Measurements from ENCODE around the gene ZNF112. TPM values are rescaled to one million over a fixed set of nuclear protein-coding genes. Genes with fewer than 3 reads are reported as not detected.
"Not testable (repeated sequence)": the region's sequence is repeated elsewhere in the genome, so short reads cannot be mapped to it uniquely, and the experiment has no call there.

ZNF112 gene
- not detected for polyA plus RNA-seq

DNA sequence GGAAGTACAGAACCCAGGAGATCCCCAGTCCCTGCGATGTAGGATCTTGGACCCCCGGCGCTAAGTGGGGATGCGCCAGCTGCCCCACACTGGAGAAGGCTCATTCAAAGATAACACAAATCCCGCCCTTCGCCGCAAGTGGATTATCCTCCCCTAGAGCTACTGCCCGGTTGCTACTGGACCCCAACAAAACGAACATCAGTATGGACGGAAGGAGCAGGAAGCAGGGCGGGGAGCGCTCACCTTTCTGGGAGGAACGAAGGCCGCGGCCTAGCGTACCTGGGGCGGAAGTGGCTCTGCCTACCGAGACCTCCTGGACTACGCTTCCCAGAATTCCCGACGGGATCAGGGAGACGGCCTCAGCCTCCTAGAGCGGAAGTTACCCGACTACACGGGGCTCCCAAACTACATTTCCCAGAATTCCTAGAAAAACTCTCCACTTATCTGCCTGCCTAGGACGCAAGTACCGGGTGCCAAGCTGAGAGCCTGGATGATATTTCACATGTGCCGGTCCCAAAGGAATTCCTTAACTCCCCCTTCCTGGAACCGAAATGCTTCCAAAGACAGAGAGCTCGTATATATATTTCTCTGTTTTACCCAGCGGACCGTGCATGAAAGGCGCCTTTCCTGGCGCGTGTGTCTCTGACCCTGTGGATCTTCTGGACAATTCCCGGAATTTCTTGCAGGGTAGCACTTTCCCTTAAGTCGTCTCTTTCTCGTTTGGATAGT, at the start of gene ZNF112:
ZNF112 (minus strand) TSS at position 298 of the 729 bp plus-strand sequence. CDS start 16,141 bp downstream, outside the sequence.
- Mint-ChIP-seq H3K27me3 (peaks cover 2% of the 10 kb centered on the region), H3K36me3 (no peaks in the 10 kb centered on the region), H3K4me1 (no peaks in the 10 kb centered on the region), H3K27ac (no peak within 1 kb of the TSS), H3K9me3 (peaks cover 24 to 38% (median 38%) of the 10 kb centered on the region in 3 donors), H3K4me3 (peak within 1 kb of the TSS in 3 of 4 donors; percentile 41 to 68 (median 58))

DNA sequence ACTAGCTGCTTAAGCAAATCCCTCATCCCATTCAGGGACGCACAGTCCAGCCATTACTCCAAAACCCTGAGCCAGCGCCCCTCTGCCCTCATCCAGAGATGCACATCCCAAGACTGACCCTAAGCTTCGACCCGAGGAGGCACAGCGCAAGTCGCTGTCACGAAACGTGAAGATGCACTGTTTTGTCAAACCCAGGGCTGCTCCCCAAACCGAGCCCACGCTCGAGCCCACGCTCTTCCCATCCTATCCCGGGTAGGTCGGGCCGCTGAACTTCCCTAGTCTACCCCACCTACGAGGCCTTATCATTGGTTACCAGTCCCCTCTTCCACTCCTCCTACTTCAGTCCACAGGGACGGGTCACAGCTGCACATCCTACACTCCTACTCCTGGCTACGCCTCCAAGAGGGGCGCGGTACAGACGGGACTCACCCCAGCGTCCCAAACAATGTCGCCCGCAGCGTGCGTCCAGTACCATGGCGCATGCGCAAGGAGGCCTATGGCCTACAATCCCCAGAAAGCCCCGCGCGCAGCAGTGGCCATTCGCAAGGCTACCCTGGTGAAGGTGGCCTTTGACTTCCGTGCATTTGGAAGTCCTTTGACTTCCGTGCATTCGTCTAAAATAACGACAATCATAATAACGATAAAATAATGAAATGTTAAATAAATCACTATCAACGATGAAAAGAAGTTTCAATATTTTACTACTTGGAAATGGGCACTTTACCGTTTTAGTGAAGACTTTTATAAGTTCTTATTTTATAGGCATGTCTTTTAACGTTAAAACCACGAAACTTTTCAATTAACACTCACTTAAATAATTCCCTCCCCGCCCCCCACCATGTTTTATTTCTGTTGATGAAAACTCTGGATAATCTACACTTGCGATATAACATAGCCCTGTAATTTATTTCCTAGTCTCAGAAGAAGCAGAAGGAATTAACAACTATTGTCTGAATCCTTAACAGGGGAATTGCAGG, 44.9 kb upstream of the ZNF112 start, which contains the start of gene ZNF285:
ZNF285 (minus strand) TSS at position 470 of the 977 bp plus-strand sequence. CDS start 4,395 bp downstream, outside the sequence.
- H3K36me3 Mint-ChIP-seq = peaks cover 4% of the 10 kb centered on the region
- peak within 1 kb of the TSS; percentile 7 to 95 (median 52) for H3K27ac Mint-ChIP-seq
- peak within 1 kb of the TSS; percentile 87 to 97 (median 94) for H3K4me3 Mint-ChIP-seq
- no peaks in the 10 kb centered on the region for H3K27me3 Mint-ChIP-seq
- H3K4me1 Mint-ChIP-seq = peaks cover 4 to 6% (median 5%) of the 10 kb centered on the region in 3 donors
- H3K9me3 Mint-ChIP-seq = peaks cover 4 to 34% (median 17%) of the 10 kb centered on the region in 3 donors

DNA sequence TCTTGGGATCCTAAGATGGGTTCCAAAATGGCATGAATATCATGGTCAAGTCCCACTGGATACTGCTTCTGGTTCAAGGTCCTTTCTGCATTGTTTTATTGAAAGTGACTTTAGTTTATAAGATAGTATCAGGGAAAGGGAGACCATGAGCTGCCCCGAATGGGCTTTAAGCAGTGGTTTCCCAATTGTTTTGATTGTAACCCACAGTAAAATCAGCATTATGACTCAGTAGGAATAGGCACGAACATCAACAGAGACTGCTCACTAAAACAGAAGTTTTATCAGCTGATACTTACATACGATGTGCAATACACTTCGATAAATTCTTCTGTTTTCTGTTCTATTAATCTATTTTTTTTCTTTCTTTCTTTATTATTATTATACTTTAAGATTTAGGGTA, 32.8 kb upstream of the ZNF112 start:
- not testable (repeated sequence) for H3K27ac Mint-ChIP-seq, H3K4me1 Mint-ChIP-seq, H3K4me3 Mint-ChIP-seq, H3K27me3 Mint-ChIP-seq
- peaks cover 13% of the 10 kb centered on the region for H3K36me3 Mint-ChIP-seq
- peaks cover 24 to 63% (median 33%) of the 10 kb centered on the region in 3 donors for H3K9me3 Mint-ChIP-seq

DNA sequence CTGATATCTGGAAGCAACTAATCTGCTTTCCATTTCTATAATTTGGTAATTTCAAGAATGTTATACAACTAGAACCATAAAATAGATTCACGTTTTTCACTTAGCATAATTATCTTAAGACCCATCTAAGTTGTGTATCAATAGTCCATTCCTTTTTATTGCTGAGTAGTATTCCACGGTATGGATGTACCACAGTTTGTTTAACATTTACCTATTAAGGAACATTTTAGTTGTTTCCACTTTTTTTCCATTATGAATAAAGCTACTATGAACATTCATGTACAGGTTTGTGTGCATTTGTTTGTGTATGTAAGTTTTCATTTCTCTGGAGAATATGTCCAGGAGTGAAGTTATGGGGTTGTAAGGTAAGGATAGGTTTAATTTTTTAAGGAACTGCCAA, 18.3 kb upstream of the ZNF112 start:
- no peak overlapping the region for H3K27ac Mint-ChIP-seq
- H3K9me3 Mint-ChIP-seq = peaks cover 10 to 37% (median 24%) of the 10 kb centered on the region in 3 donors
- H3K4me3 Mint-ChIP-seq = peak overlapping the region in 1 of 4 donors; percentile 55
- no peaks in the 10 kb centered on the region for H3K36me3 Mint-ChIP-seq
- H3K27me3 Mint-ChIP-seq = no peaks in the 10 kb centered on the region
- no peaks in the 10 kb centered on the region for H3K4me1 Mint-ChIP-seq

DNA sequence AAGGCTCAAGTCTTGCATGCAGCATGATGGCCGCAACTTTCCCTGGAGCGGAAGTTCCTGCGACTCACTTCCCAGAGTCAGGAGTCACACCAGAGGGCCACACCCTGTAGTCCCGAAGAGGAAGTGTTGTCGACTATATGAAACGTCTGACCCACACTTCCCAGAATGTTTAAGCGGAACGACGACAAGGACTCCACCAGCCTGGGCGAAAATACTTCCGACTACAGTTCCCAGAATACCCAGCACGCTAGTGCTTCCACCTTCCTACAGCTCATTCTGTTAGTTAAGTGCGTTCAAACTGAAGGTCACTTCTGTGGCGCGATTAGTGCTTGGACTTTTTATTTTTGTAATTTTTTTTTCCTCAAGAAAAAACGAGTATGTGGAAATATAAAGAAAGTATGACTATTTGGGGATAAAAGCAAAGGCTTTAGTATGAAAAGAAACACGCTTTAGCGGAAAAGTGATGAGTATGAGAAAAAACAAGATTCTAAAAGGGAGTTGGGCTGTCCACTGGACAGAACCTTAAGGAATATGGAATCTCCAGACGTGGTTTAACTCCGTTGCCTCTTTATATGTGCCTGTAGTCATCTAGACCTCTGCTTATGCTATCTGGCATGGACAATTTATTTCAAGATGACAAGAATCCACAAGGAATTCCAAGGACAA, 15.5 kb upstream of the ZNF112 start:
- Mint-ChIP-seq H3K27ac (no peak overlapping the region), H3K27me3 (peaks cover 2% of the 10 kb centered on the region), H3K4me3 (no peak overlapping the region), H3K9me3 (peaks cover 9 to 42% (median 18%) of the 10 kb centered on the region in 3 donors), H3K36me3 (peaks cover 3% of the 10 kb centered on the region), H3K4me1 (no peaks in the 10 kb centered on the region)

DNA sequence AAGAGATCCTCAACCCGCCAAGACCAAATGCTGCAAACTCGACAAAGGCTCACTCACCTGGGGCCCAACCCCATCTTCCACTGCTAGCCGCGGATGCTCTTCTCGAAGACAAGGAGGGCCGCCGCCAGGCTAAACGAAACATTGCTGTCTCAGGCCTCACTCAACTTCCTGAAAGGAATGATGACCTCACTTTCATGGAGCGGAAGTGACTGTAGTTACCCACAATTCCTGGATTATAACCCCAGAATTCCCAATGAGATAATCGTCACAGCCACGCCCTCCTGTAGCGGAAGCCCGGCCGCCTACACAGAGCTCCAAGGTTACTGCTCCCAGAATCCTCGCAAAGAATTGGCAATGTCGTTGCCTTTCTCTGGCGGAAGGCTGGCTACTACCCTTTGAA, 10.5 kb upstream of the ZNF112 start:
- Mint-ChIP-seq H3K27me3 (peaks cover 2% of the 10 kb centered on the region), H3K4me3 (no peak overlapping the region), H3K27ac (no peak overlapping the region), H3K9me3 (peaks cover 6 to 38% (median 7%) of the 10 kb centered on the region in 3 donors), H3K4me1 (no peaks in the 10 kb centered on the region), H3K36me3 (peaks cover 3% of the 10 kb centered on the region)

DNA sequence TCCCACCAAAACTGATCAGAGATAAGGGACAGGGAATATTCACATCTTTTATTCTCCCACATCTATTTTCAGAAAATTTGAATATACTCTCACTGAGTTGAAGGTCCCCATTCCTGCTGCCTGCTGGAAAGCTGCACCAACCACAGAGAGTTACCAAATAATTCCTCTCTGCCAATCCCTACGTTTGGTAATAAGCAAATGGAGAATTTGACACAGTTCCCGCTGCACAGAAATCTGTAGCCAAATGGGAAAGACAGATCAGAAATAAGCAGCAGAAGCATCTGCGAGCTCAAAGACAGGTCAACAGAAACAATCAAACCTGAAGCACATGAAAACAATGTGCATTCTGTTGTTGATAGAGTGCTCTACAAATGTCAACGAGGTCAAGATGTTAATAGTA, 9.9 kb downstream of the ZNF112 start:
- Mint-ChIP-seq H3K36me3 (peaks cover 4% of the 10 kb centered on the region), H3K4me1 (peaks cover 0 to 4% (median 0%) of the 10 kb centered on the region in 3 donors), H3K9me3 (peaks cover 1 to 32% (median 30%) of the 10 kb centered on the region in 3 donors), H3K27ac (no peak overlapping the region), H3K27me3 (no peaks in the 10 kb centered on the region), H3K4me3 (no peak overlapping the region)

DNA sequence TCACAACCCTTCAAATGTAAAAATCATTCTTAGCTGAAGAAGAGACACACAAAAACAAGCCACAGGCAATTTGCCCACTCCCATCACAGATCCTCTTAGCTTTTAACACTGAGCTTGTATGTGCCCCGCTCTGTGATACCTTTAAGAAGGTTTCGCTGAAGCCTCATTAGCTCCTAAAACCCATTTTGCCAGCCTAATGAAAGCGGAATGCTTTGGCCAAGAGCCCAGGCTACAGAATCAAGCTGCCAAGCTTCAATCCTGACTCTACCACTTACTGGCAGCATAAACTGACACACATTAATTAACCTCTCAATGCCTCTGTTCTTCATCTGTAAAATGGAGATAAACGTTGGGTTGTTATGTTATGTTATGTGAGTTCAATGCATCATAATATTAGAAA, 10.5 kb downstream of the ZNF112 start:
- H3K27me3 Mint-ChIP-seq = no peaks in the 10 kb centered on the region
- H3K4me1 Mint-ChIP-seq = peaks cover 0 to 4% (median 0%) of the 10 kb centered on the region in 3 donors
- H3K36me3 Mint-ChIP-seq = peaks cover 4% of the 10 kb centered on the region
- no peak overlapping the region for H3K4me3 Mint-ChIP-seq
- peaks cover 1 to 34% (median 28%) of the 10 kb centered on the region in 3 donors for H3K9me3 Mint-ChIP-seq
- no peak overlapping the region for H3K27ac Mint-ChIP-seq

DNA sequence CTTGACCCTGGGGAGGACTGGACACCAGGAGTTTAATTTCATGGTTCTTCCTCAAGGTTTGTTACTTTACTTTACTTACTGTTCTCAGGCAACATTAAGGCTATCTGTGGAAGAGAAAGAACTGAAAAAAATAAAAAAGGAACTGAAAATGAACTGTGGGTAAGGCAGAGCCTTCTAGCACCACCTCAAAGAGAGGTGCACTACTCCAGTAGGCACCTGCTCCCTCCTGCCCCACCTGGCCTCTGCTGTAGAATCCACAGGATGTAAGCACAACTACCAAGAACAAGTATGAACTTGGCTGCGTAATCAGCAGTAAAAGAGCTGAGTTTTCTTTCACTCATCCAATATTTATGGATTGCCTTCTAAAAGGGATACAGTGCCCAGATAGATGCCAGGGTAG, 12.2 kb downstream of the ZNF112 start:
- Mint-ChIP-seq H3K9me3 (peaks cover 1 to 32% (median 21%) of the 10 kb centered on the region in 3 donors), H3K27ac (no peak overlapping the region), H3K36me3 (peaks cover 2% of the 10 kb centered on the region), H3K27me3 (no peaks in the 10 kb centered on the region), H3K4me3 (no peak overlapping the region), H3K4me1 (peaks cover 0 to 4% (median 0%) of the 10 kb centered on the region in 3 donors)

DNA sequence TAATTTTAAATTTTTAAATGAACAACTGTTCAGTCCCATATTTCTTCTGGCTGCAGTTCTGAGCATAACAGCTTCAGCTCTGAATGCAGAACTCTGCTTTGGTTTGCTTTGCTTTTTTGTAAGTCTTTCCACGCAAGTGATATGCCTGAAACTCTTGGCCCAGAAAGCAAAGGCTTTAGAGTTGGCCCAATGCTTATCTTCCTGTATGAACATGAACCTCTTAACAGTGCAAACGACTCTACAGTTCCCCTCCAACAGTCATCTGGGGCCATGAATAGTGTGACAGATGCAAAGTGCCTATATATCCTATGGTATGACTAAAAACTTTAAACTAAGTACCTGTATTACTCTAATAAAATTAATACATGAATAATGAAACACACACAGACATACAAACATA, 14.7 kb downstream of the ZNF112 start:
- no peaks in the 10 kb centered on the region for H3K27me3 Mint-ChIP-seq
- H3K27ac Mint-ChIP-seq = no peak overlapping the region
- no peaks in the 10 kb centered on the region for H3K36me3 Mint-ChIP-seq
- peaks cover 0 to 4% (median 0%) of the 10 kb centered on the region in 3 donors for H3K4me1 Mint-ChIP-seq
- peaks cover 6 to 35% (median 21%) of the 10 kb centered on the region in 3 donors for H3K9me3 Mint-ChIP-seq
- H3K4me3 Mint-ChIP-seq = no peak overlapping the region

DNA sequence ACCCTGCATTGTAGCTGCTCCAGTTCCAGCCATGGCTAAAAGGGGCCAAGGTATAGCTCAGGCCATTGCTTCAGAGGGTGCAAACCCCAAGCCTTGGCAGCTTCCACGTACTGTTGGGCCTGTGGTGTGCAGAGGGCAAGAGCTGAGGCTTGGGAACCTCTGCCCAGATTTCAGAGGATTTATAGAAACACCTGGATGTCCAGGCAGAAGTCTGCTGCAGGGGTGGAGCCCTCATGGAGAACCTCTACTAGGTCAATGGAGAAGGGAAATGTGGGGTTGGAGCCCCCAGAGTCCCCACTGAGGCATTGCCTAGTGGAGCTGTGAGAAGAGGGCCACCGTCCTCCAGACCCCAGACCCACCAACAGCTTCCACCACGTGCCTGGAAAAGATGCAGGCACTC, 21.8 kb downstream of the ZNF112 start:
- not testable (repeated sequence) for H3K27ac Mint-ChIP-seq, H3K27me3 Mint-ChIP-seq, H3K4me3 Mint-ChIP-seq, H3K4me1 Mint-ChIP-seq, H3K36me3 Mint-ChIP-seq
- peaks cover 15 to 46% (median 23%) of the 10 kb centered on the region in 3 donors for H3K9me3 Mint-ChIP-seq

DNA sequence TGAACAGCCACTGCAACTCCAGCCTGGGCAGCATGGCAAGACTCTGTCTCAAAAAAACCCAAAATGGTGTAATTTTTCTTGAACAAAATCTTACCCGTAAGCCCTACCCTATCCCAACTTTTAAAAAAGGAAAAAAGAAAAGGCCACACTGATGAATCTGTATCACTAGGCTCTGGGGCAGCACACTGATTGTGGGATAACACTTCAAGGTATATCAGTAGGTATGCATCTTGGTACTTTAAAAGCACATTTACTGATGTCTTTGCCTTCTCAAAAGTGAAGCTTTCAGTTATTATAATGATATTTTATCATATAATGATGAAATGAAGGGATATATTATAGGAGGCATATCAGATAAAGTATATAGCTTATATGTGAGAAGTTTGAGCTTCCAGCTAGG, 24.3 kb downstream of the ZNF112 start:
- Mint-ChIP-seq H3K27me3 (peaks cover 3% of the 10 kb centered on the region), H3K4me1 (no peaks in the 10 kb centered on the region), H3K4me3 (no peak overlapping the region), H3K36me3 (peaks cover 8% of the 10 kb centered on the region), H3K27ac (no peak overlapping the region), H3K9me3 (peaks cover 25 to 41% (median 26%) of the 10 kb centered on the region in 3 donors)

DNA sequence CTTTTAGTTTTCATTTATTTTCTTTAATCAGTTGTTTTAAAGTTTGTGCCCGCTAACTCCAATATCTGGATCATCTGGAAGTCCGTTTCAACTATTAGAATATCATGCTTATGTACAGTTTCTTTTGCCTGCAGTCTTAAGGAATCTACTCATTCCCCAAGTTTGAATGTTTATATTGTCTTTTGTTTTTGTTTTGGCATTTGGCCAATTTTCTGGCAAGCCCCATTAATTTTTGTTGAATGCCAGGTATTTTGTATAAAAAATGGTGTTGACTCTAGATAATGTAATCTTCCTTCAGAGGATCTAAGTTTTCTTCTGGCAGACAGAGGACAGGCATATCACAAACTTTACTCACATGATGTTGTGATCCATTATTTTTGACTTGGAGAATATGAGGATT, 40.6 kb downstream of the ZNF112 start:
- no peak overlapping the region for H3K27ac Mint-ChIP-seq
- peaks cover 7% of the 10 kb centered on the region for H3K36me3 Mint-ChIP-seq
- H3K4me1 Mint-ChIP-seq = peaks cover 0 to 5% (median 4%) of the 10 kb centered on the region in 3 donors
- peaks cover 2% of the 10 kb centered on the region for H3K27me3 Mint-ChIP-seq
- no peak overlapping the region for H3K4me3 Mint-ChIP-seq
- H3K9me3 Mint-ChIP-seq = peaks cover 19 to 30% (median 23%) of the 10 kb centered on the region in 3 donors

DNA sequence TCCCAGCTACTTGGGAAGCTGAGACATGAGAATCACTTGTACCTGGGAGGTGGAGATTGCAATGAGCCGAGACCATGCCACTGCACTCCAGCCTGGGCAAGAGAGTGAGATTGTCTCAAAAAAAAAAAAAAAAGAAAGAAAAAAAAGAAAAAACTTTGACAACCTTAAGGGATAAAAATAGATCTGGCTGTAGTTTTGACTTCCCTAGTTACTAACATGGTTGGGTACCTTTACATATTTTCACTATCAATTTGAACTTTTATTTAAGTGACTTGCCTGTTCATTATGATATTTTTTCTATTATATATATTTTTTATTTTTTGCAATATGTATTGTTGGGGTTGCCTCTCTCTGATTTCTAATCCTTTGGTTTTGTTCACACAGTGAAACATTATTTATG, 43.2 kb downstream of the ZNF112 start:
- H3K4me3 Mint-ChIP-seq = no peak overlapping the region
- peaks cover 7% of the 10 kb centered on the region for H3K27me3 Mint-ChIP-seq
- peaks cover 6% of the 10 kb centered on the region for H3K36me3 Mint-ChIP-seq
- peaks cover 15 to 20% (median 19%) of the 10 kb centered on the region in 3 donors for H3K9me3 Mint-ChIP-seq
- H3K27ac Mint-ChIP-seq = no peak overlapping the region
- H3K4me1 Mint-ChIP-seq = peaks cover 0 to 5% (median 4%) of the 10 kb centered on the region in 3 donors

Measured in IgD-negative memory B cell (primary cell).